Fibroblast of the aortic adventitia (primary cell): ENCODE data around the gene DCTN5. TPM values are rescaled to one million over a fixed set of nuclear protein-coding genes. Genes with fewer than 3 reads are reported as not detected.

Source experiments
- DNase-seq: peaks from one replicate; pipeline ENCODE4 v3.0.0-alpha.2; 2010; ENCODE audit warnings: low read depth
- H3K4me3 ChIP-seq: 2 replicates; pipeline ENCODE4 v1.5.1; 2011; ENCODE audit warnings: low read depth, mild to moderate bottlenecking, control low read depth, low read length, moderate library complexity
- total RNA-seq: library from RNA; depleted of rRNA; stranded (reverse); fragments of >200 nt; gene quantifications from 2 replicates; pipeline ENCODE4 v1.2.3, GENCODE V29; 2012; ENCODE audit warnings: low replicate concordance
- TF ChIP-seq, protein P1 (sequence below): IDR thresholded peaks from 2 replicates; pipeline ENCODE4 v1.5.1; 2011; ENCODE audit warnings: mild to moderate bottlenecking, low read length, control low read depth, inconsistent platforms; ENCODE audit not compliant: insufficient read depth

The DCTN5 gene
- total RNA-seq, 1 donor: 54.8 TPM

DNA sequence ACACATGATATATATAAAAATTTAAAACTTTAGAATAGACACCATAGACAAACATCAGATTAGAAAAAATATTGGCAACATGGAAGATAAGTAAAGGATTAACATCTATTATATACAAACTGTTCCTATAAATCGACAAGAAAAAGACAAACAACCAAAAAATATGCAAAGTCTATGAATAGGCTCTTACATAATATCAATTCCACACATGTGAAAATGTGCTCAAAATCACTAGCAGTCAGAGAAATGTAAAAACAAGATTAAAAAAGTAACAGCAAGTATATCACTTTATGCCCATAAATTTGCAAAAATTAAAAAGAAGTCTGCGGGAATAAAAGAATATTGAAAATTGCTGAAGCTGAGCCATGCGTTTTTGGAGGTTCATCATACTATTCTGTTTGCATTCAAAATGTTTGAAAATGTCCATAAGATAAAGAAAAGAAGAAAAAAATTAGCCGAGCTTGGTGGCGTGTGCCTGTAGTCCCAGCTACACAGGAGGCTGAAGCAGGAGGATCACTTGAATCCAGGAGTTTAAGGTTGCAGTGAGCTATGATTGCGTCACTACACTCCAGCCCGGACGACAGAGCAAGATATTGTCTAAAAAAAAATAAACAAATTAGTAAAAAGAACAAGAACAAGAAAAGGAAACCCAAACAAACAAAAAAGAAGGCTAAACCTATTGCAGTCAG, 83.0 kb downstream of the DCTN5 start:
- DNase-seq: no peak
- TF ChIP-seq, protein P1, sequence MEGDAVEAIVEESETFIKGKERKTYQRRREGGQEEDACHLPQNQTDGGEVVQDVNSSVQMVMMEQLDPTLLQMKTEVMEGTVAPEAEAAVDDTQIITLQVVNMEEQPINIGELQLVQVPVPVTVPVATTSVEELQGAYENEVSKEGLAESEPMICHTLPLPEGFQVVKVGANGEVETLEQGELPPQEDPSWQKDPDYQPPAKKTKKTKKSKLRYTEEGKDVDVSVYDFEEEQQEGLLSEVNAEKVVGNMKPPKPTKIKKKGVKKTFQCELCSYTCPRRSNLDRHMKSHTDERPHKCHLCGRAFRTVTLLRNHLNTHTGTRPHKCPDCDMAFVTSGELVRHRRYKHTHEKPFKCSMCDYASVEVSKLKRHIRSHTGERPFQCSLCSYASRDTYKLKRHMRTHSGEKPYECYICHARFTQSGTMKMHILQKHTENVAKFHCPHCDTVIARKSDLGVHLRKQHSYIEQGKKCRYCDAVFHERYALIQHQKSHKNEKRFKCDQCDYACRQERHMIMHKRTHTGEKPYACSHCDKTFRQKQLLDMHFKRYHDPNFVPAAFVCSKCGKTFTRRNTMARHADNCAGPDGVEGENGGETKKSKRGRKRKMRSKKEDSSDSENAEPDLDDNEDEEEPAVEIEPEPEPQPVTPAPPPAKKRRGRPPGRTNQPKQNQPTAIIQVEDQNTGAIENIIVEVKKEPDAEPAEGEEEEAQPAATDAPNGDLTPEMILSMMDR: no peak
- no peak overlapping the region for H3K4me3 ChIP-seq

DNA sequence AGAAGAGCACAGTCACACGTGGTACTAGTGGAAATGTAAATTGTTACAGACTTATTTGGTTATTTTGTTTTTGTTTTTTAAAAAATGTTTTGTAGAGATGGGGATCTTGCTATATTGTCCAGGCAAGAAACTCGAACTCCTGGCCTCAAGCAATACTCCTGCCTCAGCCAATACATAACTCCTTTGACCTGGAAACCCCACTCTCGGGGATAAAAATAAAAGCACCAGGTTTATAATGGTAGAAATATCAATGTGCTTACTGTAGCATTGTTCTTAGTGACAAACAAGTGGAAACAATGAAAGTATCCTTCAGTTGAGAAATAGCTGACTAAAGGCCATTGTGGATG, 83.5 kb downstream of the DCTN5 start:
- no peak overlapping the region for H3K4me3 ChIP-seq
- no peak for DNase-seq
- TF ChIP-seq, protein P1: no peak

DNA sequence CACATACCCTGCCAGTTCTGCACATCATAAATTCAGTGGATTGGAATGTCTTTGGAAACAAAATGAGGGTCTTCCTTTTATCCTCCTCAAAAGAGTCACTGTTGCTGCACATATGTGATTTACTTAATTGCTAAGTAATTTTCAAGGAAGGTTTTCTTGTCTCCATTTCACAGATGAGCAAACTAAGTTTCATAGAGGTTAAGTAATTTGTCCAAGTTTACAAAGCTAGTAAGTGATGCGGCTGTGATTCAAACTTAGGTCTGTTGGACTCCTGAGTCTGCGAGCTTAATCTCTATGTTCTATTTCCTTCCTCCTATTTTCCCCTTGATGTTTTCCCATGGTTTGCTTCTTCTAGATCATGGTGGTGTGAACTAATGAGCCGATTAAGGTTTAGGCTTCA, 85.4 kb downstream of the DCTN5 start:
- no peak overlapping the region for H3K4me3 ChIP-seq
- DNase-seq: no peak
- TF ChIP-seq, protein P1: no peak

Other genes with a start within 250 kb of the DCTN5 start
- 10.2 and 18.9 TPM in 2 replicates for gene COG7, start 188.3 kb upstream of the DCTN5 start, total RNA-seq
- gene GGA2, start 131.0 kb upstream of the DCTN5 start, total RNA-seq: 11.5 and 38.7 TPM in 2 replicates
- 22.6 and 23.1 TPM in 2 replicates for gene EARS2, start 84.1 kb upstream of the DCTN5 start, total RNA-seq
- gene UBFD1, start 83.7 kb upstream of the DCTN5 start, total RNA-seq: 74.6 and 89.1 TPM in 2 replicates
- gene NDUFAB1, start 45.1 kb upstream of the DCTN5 start, total RNA-seq: 71.5 and 125 TPM in 2 replicates
- 19.2 and 19.4 TPM in 2 replicates for gene PALB2, start 156 bp upstream of the DCTN5 start, total RNA-seq
- 6.2 and 16.8 TPM in 2 replicates for gene PLK1, start 37.4 kb downstream of the DCTN5 start, total RNA-seq
- not detected in 2 replicates for gene ERN2, start 71.8 kb downstream of the DCTN5 start, total RNA-seq
- gene CHP2, start 113.6 kb downstream of the DCTN5 start, total RNA-seq: not detected in 2 replicates
- 0.16 TPM in 1 of 2 replicates, not detected in the other for gene PRKCB, start 194.5 kb downstream of the DCTN5 start, total RNA-seq